ENCODE measurements around the gene FTCD.

The FTCD gene

DNA sequence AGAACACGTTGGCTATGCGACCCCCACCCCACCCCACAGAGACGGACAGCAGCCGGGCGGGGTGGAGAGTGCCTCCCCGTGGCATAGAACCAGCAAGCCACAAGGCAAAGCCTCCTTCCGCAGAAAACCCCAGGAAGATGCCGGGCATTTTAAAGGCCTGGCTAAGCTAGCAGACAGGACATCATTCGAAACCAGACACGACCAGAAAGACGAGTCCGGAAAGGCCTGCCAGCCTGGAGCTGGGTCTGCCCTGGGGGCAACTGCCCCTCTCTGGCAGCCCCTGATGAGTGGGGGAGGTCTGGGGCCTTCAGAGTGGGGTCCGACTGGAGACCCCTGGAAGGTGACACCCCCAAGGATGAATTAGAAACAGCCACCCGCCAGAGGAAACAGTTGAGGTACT lies 8.5 kb downstream of the FTCD start:
- TF ChIP-seq, protein P1, sequence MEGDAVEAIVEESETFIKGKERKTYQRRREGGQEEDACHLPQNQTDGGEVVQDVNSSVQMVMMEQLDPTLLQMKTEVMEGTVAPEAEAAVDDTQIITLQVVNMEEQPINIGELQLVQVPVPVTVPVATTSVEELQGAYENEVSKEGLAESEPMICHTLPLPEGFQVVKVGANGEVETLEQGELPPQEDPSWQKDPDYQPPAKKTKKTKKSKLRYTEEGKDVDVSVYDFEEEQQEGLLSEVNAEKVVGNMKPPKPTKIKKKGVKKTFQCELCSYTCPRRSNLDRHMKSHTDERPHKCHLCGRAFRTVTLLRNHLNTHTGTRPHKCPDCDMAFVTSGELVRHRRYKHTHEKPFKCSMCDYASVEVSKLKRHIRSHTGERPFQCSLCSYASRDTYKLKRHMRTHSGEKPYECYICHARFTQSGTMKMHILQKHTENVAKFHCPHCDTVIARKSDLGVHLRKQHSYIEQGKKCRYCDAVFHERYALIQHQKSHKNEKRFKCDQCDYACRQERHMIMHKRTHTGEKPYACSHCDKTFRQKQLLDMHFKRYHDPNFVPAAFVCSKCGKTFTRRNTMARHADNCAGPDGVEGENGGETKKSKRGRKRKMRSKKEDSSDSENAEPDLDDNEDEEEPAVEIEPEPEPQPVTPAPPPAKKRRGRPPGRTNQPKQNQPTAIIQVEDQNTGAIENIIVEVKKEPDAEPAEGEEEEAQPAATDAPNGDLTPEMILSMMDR (IDR thresholded peaks at IDR 0.05; ENCODE audit: control insufficient read depth, insufficient read depth, low read depth, low read length, missing control alignments), result no peak
- DNase-seq (ENCODE audit: low read depth), result no peak
- H3K4me3 ChIP-seq (ENCODE audit: control insufficient read depth, low read depth, low read length), result no peak overlapping the region

- TF ChIP-seq, protein P1 (IDR thresholded peaks at IDR 0.05; ENCODE audit: control insufficient read depth, insufficient read depth, low read depth, low read length, missing control alignments), result no peak
- no peak for DNase-seq (ENCODE audit: low read depth)
- no peak overlapping the region for H3K4me3 ChIP-seq (ENCODE audit: control insufficient read depth, low read depth, low read length)
Measured at GRCh38 chr21:46145840-46146691, 9.3 kb downstream of the FTCD start.

- H3K4me3 ChIP-seq (ENCODE audit: control insufficient read depth, low read depth, low read length), result no peak overlapping the region
- DNase-seq (ENCODE audit: low read depth), result no peak
- TF ChIP-seq, protein P1 (IDR thresholded peaks at IDR 0.05; ENCODE audit: control insufficient read depth, insufficient read depth, low read depth, low read length, missing control alignments), result no peak
Measured at GRCh38 chr21:46145159-46145839, 10.1 kb downstream of the FTCD start.

DNA sequence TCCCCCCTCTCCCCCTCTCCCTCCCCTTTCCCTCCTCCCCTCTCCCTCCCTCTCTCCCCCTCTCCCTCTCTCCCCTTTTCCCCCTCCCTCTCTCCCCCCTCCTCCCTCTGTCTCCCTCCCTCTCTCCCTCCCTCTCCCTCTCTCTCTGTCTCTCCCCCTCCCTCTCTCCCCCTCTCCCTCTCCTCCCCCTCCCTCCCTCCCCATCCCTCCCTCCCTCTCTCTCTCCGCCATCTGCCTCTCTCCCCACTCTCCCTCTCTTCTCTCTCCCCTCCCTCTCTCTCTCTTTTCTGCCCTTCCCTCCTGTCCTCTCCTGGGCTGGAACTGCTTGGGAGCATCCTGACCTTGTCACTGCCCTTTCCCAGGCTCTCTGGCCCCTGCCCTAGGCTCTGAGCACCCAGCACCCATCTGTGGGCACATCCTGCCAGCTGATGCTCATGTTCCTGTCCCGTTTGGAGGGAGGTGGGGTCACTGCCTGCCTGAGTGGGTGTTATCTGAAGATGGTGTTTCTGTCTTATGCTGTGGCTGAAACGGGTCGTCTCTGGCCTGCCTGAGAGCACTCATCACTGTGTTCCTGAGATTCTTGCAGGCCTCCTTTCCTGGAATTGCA lies 10.8 kb downstream of the FTCD start:
- no peak overlapping the region for H3K4me3 ChIP-seq (ENCODE audit: control insufficient read depth, low read depth, low read length)
- DNase-seq (ENCODE audit: low read depth), result no peak
- TF ChIP-seq, protein P1 (IDR thresholded peaks at IDR 0.05; ENCODE audit: control insufficient read depth, insufficient read depth, low read depth, low read length, missing control alignments), result no peak

DNA sequence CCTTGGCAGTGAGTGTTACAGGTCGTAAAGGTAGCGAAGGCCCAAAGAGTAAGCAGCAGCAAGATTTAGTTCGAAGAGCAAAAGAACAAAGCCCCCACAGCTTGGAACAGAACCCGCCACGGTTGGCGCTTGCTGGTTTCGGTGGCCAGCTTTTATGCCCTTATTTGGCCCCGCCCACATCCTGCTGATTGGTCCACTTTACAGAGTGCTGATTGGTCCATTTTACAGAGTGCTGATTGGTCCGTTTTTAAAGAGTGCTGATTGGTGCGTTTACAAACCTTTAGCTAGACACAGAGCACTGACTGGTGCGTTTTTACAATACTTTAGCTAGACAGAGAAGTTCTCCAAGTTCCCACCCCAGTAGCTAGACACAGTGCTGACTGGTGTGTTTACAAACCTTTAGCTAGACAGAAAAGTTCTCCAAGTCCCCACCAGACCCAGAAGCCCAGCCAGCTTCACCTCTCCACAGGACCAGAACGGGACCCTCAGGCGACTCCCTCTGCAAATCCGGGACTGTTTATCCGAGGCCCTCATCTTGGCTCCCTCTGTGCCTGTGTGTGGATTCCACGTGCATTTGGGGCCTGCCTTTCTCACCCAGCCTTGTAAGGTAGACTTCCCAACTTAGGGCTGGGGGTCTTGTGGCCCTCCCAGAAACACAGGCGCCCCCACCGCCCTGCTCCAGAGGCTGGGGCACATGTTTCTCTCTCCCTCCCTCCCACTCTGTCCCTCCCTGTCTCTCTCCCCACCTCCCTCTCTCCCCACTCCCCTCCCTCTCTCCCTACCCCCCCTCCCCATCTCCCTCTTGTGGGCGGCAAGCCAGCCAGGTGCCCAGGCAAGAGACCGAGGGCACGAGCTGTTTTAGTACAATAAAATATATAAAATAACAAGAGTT lies 12.6 kb downstream of the FTCD start:
- TF ChIP-seq, protein P1 (IDR thresholded peaks at IDR 0.05; ENCODE audit: control insufficient read depth, insufficient read depth, low read depth, low read length, missing control alignments), result no peak
- H3K4me3 ChIP-seq (ENCODE audit: control insufficient read depth, low read depth, low read length), result no peak overlapping the region
- no peak for DNase-seq (ENCODE audit: low read depth)
